Colonic mucosa (tissue), 4 donors: ENCODE results near the gene CPXM2. TPM values are rescaled to one million over a fixed set of nuclear protein-coding genes. Genes with fewer than 3 reads are reported as not detected.

Experiments
- DNase-seq: peaks from one replicate; pipeline ENCODE4 v3.0.0-alpha.2; 2020
- H3K27ac ChIP-seq: fragments of 200-600 bp; one replicate; pipeline ENCODE4 v1.8.0; 2021
- H3K27me3 ChIP-seq: fragments of 200-600 bp; one replicate; pipeline ENCODE4 v1.8.0; 2021
- H3K36me3 ChIP-seq: fragments of 200-600 bp; one replicate; pipeline ENCODE4 v1.8.0; 2021
- H3K4me1 ChIP-seq: fragments of 200-600 bp; one replicate; pipeline ENCODE4 v1.8.0; 2021; ENCODE audit warnings: mild to moderate bottlenecking
- H3K4me3 ChIP-seq: fragments of 200-600 bp; one replicate; pipeline ENCODE4 v1.8.0; 2021
- H3K9ac ChIP-seq, 2 donors: one replicate each; pipeline ENCODE4 v1.7.0; 2013; ENCODE audit warnings: control low read depth in 2 of 2, low read depth in 2 of 2, low read length in 2 of 2
- H3K9me3 ChIP-seq: fragments of 200-600 bp; one replicate; pipeline ENCODE4 v1.8.0; 2021
- intact Hi-C: fragments of 100-400 bp; cut with DNase I; formaldehyde crosslinking; loops from one replicate; pipeline ENCODE4 v1.14.1; 2022
- total RNA-seq, 2 donors: library from RNA; stranded (reverse); fragmentation: NEBNext Ultra II Directional in 1 of 2; extraction: Animal tissue kit (Norgen Biotek cat#: 25700) in 1 of 2; gene quantifications; one replicate each; pipeline ENCODE4 v1.2.1, GENCODE V29; 2021
- TF ChIP-seq, protein P1 (sequence below): fragments of 200-600 bp; IDR thresholded peaks from one replicate; pipeline ENCODE4 v1.8.0; 2022; ENCODE audit warnings: antibody characterized with exemption, mild to moderate bottlenecking
- donor health status: healthy.
- donor health status: DM: no; HTN: no; CAD: no.
- donor health status: DM: no; HTN: no; CAD: no.

CPXM2 gene
- total RNA-seq, 2 donors from 2014 or later: 5.8 to 12.9 TPM

DNA sequence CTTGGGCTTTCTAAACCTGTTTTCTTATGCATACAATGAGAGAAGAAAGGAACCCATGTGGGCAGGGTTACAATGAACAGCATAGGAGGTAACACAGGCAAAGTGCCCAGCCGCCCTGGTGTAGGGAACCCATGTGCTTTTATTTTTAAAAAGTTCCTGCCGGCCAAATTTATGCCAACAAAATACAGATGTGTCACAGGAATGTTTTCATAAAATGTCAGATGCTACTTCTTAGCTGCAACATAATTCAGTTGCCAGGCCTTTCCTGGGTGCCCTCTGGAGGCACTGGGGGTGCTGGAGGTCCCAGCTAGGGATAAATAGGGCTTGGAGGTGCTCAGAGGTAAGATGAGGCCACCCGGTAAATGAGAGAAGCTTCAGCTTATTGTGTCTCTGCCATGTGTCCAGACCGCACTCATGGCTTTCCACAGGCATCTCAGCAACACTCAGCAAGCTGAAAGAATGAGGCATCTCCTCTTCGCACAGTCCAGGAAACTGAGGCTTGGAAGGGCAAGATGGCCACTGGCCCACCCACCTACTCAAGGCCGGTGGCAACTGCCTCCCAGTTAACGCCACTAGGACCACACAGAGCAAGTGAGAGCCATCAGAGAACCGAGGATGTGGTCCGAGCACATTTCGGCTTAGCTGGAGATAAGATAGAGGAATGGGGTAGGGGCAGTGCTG lies 58.3 kb downstream of the CPXM2 start:
- H3K9ac ChIP-seq: no peak overlapping the region
- no peaks in the 10 kb centered on the region for H3K9me3 ChIP-seq
- H3K36me3 ChIP-seq: no peaks in the 10 kb centered on the region
- DNase-seq: no peak
- intact Hi-C loops: no loop called here
- TF ChIP-seq, protein P1, sequence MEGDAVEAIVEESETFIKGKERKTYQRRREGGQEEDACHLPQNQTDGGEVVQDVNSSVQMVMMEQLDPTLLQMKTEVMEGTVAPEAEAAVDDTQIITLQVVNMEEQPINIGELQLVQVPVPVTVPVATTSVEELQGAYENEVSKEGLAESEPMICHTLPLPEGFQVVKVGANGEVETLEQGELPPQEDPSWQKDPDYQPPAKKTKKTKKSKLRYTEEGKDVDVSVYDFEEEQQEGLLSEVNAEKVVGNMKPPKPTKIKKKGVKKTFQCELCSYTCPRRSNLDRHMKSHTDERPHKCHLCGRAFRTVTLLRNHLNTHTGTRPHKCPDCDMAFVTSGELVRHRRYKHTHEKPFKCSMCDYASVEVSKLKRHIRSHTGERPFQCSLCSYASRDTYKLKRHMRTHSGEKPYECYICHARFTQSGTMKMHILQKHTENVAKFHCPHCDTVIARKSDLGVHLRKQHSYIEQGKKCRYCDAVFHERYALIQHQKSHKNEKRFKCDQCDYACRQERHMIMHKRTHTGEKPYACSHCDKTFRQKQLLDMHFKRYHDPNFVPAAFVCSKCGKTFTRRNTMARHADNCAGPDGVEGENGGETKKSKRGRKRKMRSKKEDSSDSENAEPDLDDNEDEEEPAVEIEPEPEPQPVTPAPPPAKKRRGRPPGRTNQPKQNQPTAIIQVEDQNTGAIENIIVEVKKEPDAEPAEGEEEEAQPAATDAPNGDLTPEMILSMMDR: no peak
- H3K4me1 ChIP-seq: no peaks in the 10 kb centered on the region
- H3K4me3 ChIP-seq: no peak overlapping the region
- H3K27me3 ChIP-seq: no peaks in the 10 kb centered on the region
- H3K27ac ChIP-seq: no peak overlapping the region

DNA sequence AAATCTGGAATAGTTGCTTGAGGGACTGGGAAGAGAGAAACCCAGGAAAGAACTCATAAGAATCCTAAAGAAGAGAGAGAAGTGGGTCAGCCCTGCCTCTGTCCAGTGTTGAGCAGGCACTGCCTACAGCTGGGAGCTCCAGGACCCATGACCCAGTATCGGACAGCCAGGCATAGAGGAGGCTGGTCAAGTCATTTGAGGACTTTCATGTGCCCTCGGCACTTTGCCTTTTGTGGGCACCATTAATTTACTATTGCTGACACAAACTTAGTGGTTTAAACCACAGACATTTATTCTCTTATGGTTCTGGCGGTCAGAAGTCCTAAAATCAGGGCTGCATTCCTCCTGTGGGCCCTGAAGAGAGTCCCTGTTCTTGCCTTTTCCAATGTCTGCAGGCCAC lies 60.3 kb downstream of the CPXM2 start:
- H3K4me3 ChIP-seq: no peak overlapping the region
- DNase-seq: no peak
- H3K9ac ChIP-seq: no peak overlapping the region
- no peaks in the 10 kb centered on the region for H3K27me3 ChIP-seq
- H3K36me3 ChIP-seq: no peaks in the 10 kb centered on the region
- no peaks in the 10 kb centered on the region for H3K4me1 ChIP-seq
- intact Hi-C loops: no loop called here
- H3K9me3 ChIP-seq: no peaks in the 10 kb centered on the region
- no peak overlapping the region for H3K27ac ChIP-seq
- TF ChIP-seq, protein P1: no peak

DNA sequence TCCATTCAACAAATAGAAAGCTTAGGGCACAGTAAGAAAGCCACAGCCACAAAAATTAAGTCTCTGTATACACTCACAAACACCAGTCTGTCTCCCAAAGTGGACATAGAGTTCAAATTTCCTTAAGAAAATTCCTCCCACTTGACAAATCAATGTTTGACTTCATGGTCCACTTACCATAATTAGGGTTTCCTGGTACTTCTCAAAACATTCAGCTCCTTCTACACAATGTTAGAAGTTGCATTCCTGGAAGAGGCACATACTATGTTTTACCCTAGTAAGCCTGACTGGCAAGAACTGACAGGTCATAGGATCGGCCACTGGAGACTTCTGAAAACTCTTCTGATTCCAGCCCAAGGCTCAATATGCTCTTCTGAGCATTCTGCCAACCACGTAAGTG lies 70.5 kb downstream of the CPXM2 start:
- Histone ChIP-seq H3K9ac (no peak overlapping the region), H3K36me3 (no peaks in the 10 kb centered on the region), H3K4me1 (no peaks in the 10 kb centered on the region), H3K4me3 (no peak overlapping the region), H3K27me3 (no peaks in the 10 kb centered on the region), H3K27ac (no peak overlapping the region), H3K9me3 (no peaks in the 10 kb centered on the region)
- no peak for DNase-seq
- intact Hi-C loops: no loop called here
- TF ChIP-seq, protein P1: no peak

DNA sequence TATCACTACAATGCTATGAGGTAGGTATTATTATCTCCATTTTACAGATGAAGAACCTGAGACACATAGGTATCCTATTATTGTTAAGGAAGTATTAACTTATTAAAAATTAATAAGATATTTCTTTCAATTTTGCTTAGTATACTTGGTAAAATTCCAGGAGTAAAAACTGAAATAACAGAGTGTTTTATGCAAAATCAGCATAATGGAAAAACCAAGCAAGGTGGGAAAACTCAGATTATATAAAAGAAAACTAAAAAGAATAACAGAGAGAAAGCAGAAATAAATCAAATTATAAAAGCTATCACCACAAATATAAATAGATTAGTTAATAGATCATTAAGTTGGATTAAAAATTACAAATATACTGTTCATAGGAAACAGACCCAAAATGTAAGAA lies 82.0 kb downstream of the CPXM2 start:
- H3K4me3 ChIP-seq: no peak overlapping the region
- intact Hi-C loops: no loop called here
- H3K27me3 ChIP-seq: no peaks in the 10 kb centered on the region
- TF ChIP-seq, protein P1: no peak
- no peaks in the 10 kb centered on the region for H3K4me1 ChIP-seq
- H3K27ac ChIP-seq: no peak overlapping the region
- no peaks in the 10 kb centered on the region for H3K36me3 ChIP-seq
- H3K9me3 ChIP-seq: no peaks in the 10 kb centered on the region
- DNase-seq: no peak
- no peak overlapping the region for H3K9ac ChIP-seq

DNA sequence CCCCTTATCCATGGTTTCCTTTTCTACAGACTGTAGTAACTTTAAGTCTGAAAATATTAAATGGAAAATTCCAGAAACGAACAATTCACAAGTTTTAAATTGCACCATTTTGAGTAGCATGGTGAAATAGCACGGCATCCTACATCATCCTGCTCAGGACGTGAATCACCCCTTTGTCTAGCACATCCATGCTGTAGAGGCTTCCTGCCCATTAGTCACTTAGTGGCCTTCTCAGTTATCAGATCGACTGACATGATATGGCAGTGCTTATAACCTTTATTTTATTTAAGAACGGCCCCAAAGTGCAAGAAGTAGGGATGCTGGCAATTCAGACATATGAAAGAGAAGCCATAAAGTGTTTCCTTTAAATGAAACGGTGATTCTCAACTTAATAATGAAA lies 82.7 kb downstream of the CPXM2 start:
- Histone ChIP-seq H3K4me3 (no peak overlapping the region), H3K9me3 (no peaks in the 10 kb centered on the region), H3K27me3 (no peaks in the 10 kb centered on the region), H3K36me3 (no peaks in the 10 kb centered on the region), H3K4me1 (no peaks in the 10 kb centered on the region), H3K9ac (no peak overlapping the region), H3K27ac (no peak overlapping the region)
- TF ChIP-seq, protein P1: no peak
- intact Hi-C loops: no loop called here
- DNase-seq: no peak
